Upper lobe of left lung (tissue), 6 donors: ENCODE measurements around the gene ROR2. TPM values are rescaled to one million over a fixed set of nuclear protein-coding genes. Genes with fewer than 3 reads are reported as not detected.

Experiments
- ATAC-seq, 2 donors: fragments of 200-7000 bp; cut with Tn5 transposase; one replicate each; pipeline ENCODE4 v1.9.1; 2022; ENCODE audit warnings: mild to moderate bottlenecking in 2 of 2, moderate library complexity in 2 of 2; ENCODE audit not compliant: low FRiP score in 2 of 2
- DNase-seq, 2 donors: peaks; one replicate each; pipeline ENCODE4 v3.0.0-alpha.2; 2019 to 2020
- H3K27ac ChIP-seq, 4 donors: fragments of 200-600 bp; sonication (generic); one replicate each; pipeline ENCODE4 v1.5.1; 2016 to 2019
- H3K27me3 ChIP-seq, 4 donors: fragments of 200-600 bp; sonication (generic); one replicate each; pipeline ENCODE4 v1.5.1; 2017 to 2019
- H3K36me3 ChIP-seq, 4 donors: fragments of 200-600 bp; sonication (generic); one replicate each; pipeline ENCODE4 v1.5.1; 2016 to 2019
- H3K4me1 ChIP-seq, 4 donors: fragments of 200-600 bp; sonication (generic); one replicate each; pipeline ENCODE4 v1.5.1; 2018 to 2019
- H3K4me3 ChIP-seq, 4 donors: fragments of 200-600 bp; sonication (generic); one replicate each; pipeline ENCODE4 v1.5.1; 2017 to 2019; ENCODE audit warnings: mild to moderate bottlenecking in 2 of 4, moderate library complexity in 1 of 4
- H3K9me3 ChIP-seq, 4 donors: fragments of 200-600 bp; sonication (generic); one replicate each; pipeline ENCODE4 v1.5.1; 2018 to 2019
- EP300 ChIP-seq, 4 donors: sonication (generic); formaldehyde crosslinking; IDR thresholded peaks; one replicate each; pipeline ENCODE4 v1.5.1; 2017; ENCODE audit warnings: antibody characterized with exemption in 4 of 4, control low read depth in 2 of 4
- POLR2A ChIP-seq, 4 donors: fragments of 450-650 bp; IDR thresholded peaks; one replicate each; pipeline ENCODE4 v1.5.1; 2016 to 2017; ENCODE audit warnings: antibody characterized with exemption in 4 of 4, mild to moderate bottlenecking in 2 of 4
- POLR2AphosphoS5 ChIP-seq, 2 donors: sonication (generic); formaldehyde crosslinking; IDR thresholded peaks; one replicate each; pipeline ENCODE4 v1.5.1; 2017; ENCODE audit warnings: antibody characterized with exemption in 2 of 2
- WGBS, 2 donors: methylation state at CpG; one replicate each; pipeline ENCODE4 v1.1.5; 2017 to 2018; 5-methylcytosine and 5-hydroxymethylcytosine counted together
- total RNA-seq, 6 donors: library from RNA; depleted of rRNA in 4 of 6; stranded (reverse); fragments of >200 nt in 4 of 6; gene quantifications; one replicate each; pipeline versions ENCODE4 v1.1.0 to v1.2.1, GENCODE V29; 2016 to 2021
- TF ChIP-seq, protein P1 (sequence below), 6 experiments: fragments of 450-650 bp in 4 of 6; fragments of 200-600 bp in 2 of 6; sonication (generic) in 2 of 6; IDR thresholded peaks; one replicate each; pipeline ENCODE4 v1.5.1; 2016 to 2019; ENCODE audit warnings: antibody characterized with exemption in 6 of 6
- donor health status: DM: no; HTN: no; CAD: no; lungs with moderate emphysema.
- donor health status: DM: no; HTN: yes; CAD: no; lungs with severe emphysema.

The ROR2 gene
- total RNA-seq, 6 donors from 2014 or later = 2.7 to 8.1 (median 3.4) TPM

DNA sequence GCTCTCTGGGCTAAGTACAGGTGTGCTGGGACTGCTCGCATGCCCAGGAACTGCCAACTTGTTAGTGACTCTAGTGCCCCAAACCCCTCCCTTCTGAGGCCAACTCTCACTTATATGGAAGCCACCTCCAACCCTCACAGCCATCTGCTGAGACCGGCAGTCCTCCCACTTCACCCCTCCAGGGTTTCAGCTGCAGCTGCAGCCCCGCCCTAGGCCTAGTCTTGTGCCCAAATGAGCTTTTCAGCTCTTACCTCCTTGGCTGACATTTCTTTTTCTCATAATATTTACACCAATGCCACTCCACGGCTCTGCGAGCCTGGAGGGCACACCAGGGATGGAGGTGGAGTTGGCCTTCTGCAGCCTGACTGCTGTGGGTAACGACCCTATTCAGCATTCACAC is 166.6 kb downstream of the ROR2 start:
- no peaks in the 10 kb centered on the region for H3K27me3 ChIP-seq
- H3K4me3 ChIP-seq = no peak overlapping the region
- H3K36me3 ChIP-seq = no peaks in the 10 kb centered on the region
- WGBS, 2 donors = 63 to 86% methylated on average over 6 of the region's 6 CpGs
- no peaks in the 10 kb centered on the region for H3K9me3 ChIP-seq
- no peak overlapping the region for H3K27ac ChIP-seq
- ATAC-seq (no peak), DNase-seq (no peak)
- TF ChIP-seq EP300 (IDR thresholded peaks at IDR 0.05) (no peak), POLR2A (IDR thresholded peaks at IDR 0.05) (no peak), POLR2AphosphoS5 (IDR thresholded peaks at IDR 0.05) (no peak)
- TF ChIP-seq, protein P1, sequence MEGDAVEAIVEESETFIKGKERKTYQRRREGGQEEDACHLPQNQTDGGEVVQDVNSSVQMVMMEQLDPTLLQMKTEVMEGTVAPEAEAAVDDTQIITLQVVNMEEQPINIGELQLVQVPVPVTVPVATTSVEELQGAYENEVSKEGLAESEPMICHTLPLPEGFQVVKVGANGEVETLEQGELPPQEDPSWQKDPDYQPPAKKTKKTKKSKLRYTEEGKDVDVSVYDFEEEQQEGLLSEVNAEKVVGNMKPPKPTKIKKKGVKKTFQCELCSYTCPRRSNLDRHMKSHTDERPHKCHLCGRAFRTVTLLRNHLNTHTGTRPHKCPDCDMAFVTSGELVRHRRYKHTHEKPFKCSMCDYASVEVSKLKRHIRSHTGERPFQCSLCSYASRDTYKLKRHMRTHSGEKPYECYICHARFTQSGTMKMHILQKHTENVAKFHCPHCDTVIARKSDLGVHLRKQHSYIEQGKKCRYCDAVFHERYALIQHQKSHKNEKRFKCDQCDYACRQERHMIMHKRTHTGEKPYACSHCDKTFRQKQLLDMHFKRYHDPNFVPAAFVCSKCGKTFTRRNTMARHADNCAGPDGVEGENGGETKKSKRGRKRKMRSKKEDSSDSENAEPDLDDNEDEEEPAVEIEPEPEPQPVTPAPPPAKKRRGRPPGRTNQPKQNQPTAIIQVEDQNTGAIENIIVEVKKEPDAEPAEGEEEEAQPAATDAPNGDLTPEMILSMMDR (IDR thresholded peaks at IDR 0.05) = no peak
- H3K4me1 ChIP-seq = no peaks in the 10 kb centered on the region

DNA sequence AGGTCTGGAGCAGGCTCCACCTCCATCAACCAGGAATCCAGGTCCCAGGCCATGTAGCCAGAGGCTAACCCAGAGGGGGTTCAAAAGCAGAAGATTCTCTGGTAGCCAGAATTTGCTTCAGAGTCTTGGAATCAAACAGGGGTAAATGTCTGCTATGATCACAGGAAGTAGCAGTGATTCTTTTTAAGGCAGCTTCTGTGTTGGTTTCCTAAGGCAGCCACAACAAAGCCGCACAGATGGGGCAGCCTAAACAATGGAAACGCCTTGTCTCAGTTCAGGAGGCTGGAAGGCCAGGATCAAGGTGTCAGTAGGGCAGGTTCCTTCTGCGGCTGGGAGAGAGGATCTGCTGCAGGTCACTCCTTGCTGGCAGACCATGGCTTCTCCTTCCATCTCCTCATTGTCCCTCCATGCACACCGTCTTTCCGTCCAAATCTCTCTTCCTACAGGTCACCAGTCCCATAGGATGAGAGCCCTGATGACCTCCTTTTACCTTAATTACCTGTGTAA is 167.3 kb downstream of the ROR2 start:
- 87% methylated on average over 4 to 5 of the region's 5 CpGs for WGBS, 2 donors
- Histone ChIP-seq H3K27ac (no peak overlapping the region), H3K27me3 (no peaks in the 10 kb centered on the region), H3K36me3 (no peaks in the 10 kb centered on the region), H3K4me3 (no peak overlapping the region), H3K9me3 (no peaks in the 10 kb centered on the region), H3K4me1 (no peaks in the 10 kb centered on the region)
- DNase-seq = no peak
- ATAC-seq = no peak
- TF ChIP-seq POLR2A (IDR thresholded peaks at IDR 0.05) (no peak), POLR2AphosphoS5 (IDR thresholded peaks at IDR 0.05) (no peak), EP300 (IDR thresholded peaks at IDR 0.05) (no peak)
- TF ChIP-seq, protein P1 (IDR thresholded peaks at IDR 0.05) = no peak

DNA sequence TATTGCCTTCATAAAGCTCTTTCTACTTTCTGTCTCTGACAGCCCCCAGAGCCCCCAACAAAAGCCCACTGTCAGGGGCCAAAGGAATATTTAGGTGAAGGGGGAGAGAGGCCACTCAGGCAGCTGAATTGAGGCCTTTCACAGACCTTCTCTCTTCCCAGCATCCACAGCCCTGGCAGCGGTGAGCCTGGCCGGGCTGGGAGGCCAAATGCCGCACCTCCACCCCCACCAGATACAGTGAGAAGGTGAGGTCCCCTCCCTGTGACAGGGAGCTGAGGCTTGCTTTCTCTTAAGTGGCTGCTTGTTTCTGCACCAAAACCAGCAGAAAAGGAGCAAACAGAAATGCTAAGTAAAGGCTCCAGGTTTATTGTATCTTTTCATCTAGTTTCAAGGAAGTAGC is 168.1 kb downstream of the ROR2 start:
- Histone ChIP-seq H3K36me3 (no peaks in the 10 kb centered on the region), H3K4me3 (no peak overlapping the region), H3K27me3 (no peaks in the 10 kb centered on the region), H3K27ac (no peak overlapping the region), H3K9me3 (no peaks in the 10 kb centered on the region), H3K4me1 (peaks cover 0 to 5% (median 0%) of the 10 kb centered on the region in 4 donors)
- ATAC-seq (no peak), DNase-seq (no peak)
- TF ChIP-seq POLR2AphosphoS5 (IDR thresholded peaks at IDR 0.05) (no peak), POLR2A (IDR thresholded peaks at IDR 0.05) (no peak), EP300 (IDR thresholded peaks at IDR 0.05) (no peak)
- TF ChIP-seq, protein P1 (IDR thresholded peaks at IDR 0.05) = no peak
- WGBS, 2 donors = 80 to 93% methylated on average over 3 of the region's 3 CpGs

DNA sequence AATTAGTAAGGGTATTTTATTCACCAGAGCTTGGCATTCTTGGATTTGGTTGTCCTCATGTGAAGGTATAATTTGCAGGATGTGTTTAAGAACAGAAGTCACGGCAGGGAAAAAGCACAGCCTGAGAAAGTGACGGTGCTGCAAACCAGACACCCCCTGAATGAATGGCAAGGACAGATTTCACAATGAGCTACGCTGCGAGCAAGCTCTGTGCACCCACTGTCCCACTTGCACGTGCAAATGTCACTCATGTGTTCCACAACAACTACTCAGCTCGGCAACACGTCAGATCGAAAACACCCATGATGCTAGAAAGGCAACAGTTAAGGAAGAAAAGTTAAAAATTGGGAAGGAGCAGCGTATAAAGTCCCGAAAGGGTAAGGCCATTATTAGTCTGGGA is 168.9 kb downstream of the ROR2 start:
- no peak for TF ChIP-seq POLR2A (IDR thresholded peaks at IDR 0.05)
- TF ChIP-seq, protein P1 (IDR thresholded peaks at IDR 0.05) = no peak
- TF ChIP-seq EP300 (IDR thresholded peaks at IDR 0.05) = no peak
- no peak for TF ChIP-seq POLR2AphosphoS5 (IDR thresholded peaks at IDR 0.05)
- WGBS, 2 donors = 76 to 86% methylated on average over 10 of the region's 10 CpGs
- no peak for ATAC-seq

DNA sequence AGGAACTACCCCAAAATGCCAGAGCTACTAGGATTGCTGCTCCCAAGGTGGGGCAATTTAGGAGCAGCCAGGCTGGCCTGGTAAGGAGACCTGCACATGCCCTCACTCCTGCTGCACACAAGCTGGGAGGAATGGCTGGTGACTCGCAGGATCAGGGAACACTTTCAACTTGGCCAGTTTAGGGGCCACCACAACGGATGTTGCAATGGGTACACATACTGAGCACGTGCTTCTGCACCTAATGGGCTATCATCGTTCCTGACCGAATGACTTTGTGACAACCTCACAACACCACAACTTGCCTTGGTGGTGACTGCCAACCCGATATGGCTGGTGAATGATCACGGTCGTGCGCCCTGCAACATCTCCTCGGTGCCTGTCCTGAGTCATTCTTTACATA is 172.0 kb downstream of the ROR2 start:
- no peaks in the 10 kb centered on the region for H3K36me3 ChIP-seq
- H3K9me3 ChIP-seq = no peaks in the 10 kb centered on the region
- H3K27ac ChIP-seq = peak overlapping the region in 1 of 4 donors; percentile 11
- WGBS, 2 donors = 89 to 92% methylated on average over 10 of the region's 10 CpGs
- ATAC-seq (no peak), DNase-seq (no peak)
- H3K4me3 ChIP-seq = no peak overlapping the region
- H3K4me1 ChIP-seq = peaks cover 0 to 12% (median 5%) of the 10 kb centered on the region in 4 donors
- TF ChIP-seq, protein P1 (IDR thresholded peaks at IDR 0.05) = no peak
- TF ChIP-seq POLR2AphosphoS5 (IDR thresholded peaks at IDR 0.05) (no peak), POLR2A (IDR thresholded peaks at IDR 0.05) (no peak)
- peaks cover 0 to 2% (median 0%) of the 10 kb centered on the region in 4 donors for H3K27me3 ChIP-seq

More for the DNA sequence above, 168.9 kb downstream of the ROR2 start:
- H3K4me1 ChIP-seq = peaks cover 0 to 5% (median 0%) of the 10 kb centered on the region in 4 donors
- H3K27ac ChIP-seq = no peak overlapping the region
- H3K4me3 ChIP-seq = no peak overlapping the region
- H3K36me3 ChIP-seq = no peaks in the 10 kb centered on the region
- H3K9me3 ChIP-seq = no peaks in the 10 kb centered on the region
- DNase-seq = no peak
- H3K27me3 ChIP-seq = no peaks in the 10 kb centered on the region
